ENCODE results near the gene RAG1.

DNA sequence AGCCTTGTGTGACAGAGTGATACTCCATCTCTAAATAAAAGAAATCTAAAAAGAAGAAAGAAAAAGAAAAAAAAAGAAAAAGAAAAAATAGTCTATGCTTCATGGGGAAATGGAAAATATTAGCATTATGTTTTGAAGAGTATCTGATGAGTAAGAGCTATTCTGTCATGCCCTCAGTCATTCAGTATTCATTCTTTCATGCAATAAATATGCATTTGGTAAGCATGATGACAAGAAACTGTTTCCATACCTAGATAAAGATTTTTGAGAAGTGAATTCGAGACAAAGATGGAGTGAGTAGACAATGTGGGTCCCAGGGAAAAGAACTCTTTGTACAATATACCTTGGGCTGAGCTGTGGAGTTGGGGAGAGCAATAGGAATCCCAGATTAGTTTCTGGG is 20.3 kb downstream of the RAG1 start:
- TF ChIP-seq YY1 (IDR thresholded peaks at IDR 0.05; ENCODE audit: insufficient read depth, insufficient read length): no peak
- TF ChIP-seq ZNF274 (IDR thresholded peaks at IDR 0.05; ENCODE audit: low read depth, low read length): no peak
- TF ChIP-seq SUZ12 (IDR thresholded peaks at IDR 0.05; ENCODE audit: extremely low read depth, insufficient read depth, insufficient read length): no peak

Data from NT2/D1 (cell line).